GM23248 (cell line): ENCODE results near the gene RAE1. TPM values are rescaled to one million over a fixed set of nuclear protein-coding genes. Genes with fewer than 3 reads are reported as not detected.

Experiments used
- DNase-seq: peaks from one replicate; pipeline ENCODE4 v3.0.0-alpha.2; 2015
- H2AFZ ChIP-seq: fragments of 200-600 bp; sonication (generic); 2 replicates; pipeline ENCODE4 v1.6.1; 2016; ENCODE audit warnings: antibody characterized with exemption
- H3F3A ChIP-seq: fragments of 200-600 bp; sonication (generic); 2 replicates; pipeline ENCODE4 v1.6.1; 2016; ENCODE audit warnings: mild to moderate bottlenecking, antibody characterized with exemption, mixed run types; ENCODE audit not compliant: insufficient read depth
- H3K27ac ChIP-seq: fragments of 200-600 bp; sonication (generic); 2 replicates; pipeline ENCODE4 v1.5.1; 2016; ENCODE audit warnings: mild to moderate bottlenecking
- H3K27me3 ChIP-seq: fragments of 200-600 bp; sonication (generic); replicated peaks from 2 replicates; pipeline ENCODE4 v1.6.1; 2016; ENCODE audit warnings: mild to moderate bottlenecking; ENCODE audit not compliant: insufficient read depth
- H3K36me3 ChIP-seq: fragments of 200-600 bp; sonication (generic); 2 replicates; pipeline ENCODE4 v1.6.1; 2016; ENCODE audit warnings: low read depth, mild to moderate bottlenecking
- H3K4me1 ChIP-seq: fragments of 200-600 bp; sonication (generic); 2 replicates; pipeline ENCODE4 v1.6.1; 2016; ENCODE audit warnings: mild to moderate bottlenecking; ENCODE audit not compliant: insufficient read depth
- H3K4me2 ChIP-seq: fragments of 200-600 bp; sonication (generic); one replicate; pipeline ENCODE4 v1.6.1; 2016; ENCODE audit warnings: mild to moderate bottlenecking; ENCODE audit not compliant: unreplicated experiment
- H3K4me3 ChIP-seq: fragments of 200-600 bp; sonication (generic); 2 replicates; pipeline ENCODE4 v1.5.1; 2016; ENCODE audit warnings: mild to moderate bottlenecking
- H3K79me2 ChIP-seq: fragments of 200-600 bp; sonication (generic); 2 replicates; pipeline ENCODE4 v1.6.1; 2016; ENCODE audit warnings: mild to moderate bottlenecking; ENCODE audit not compliant: insufficient read depth
- H3K9ac ChIP-seq: fragments of 200-600 bp; sonication (generic); 2 replicates; pipeline ENCODE4 v1.6.1; 2016; ENCODE audit warnings: mild to moderate bottlenecking
- H3K9me2 ChIP-seq: fragments of 200-600 bp; sonication (generic); 2 replicates; pipeline ENCODE4 v1.6.1; 2016; ENCODE audit warnings: mixed run types, mild to moderate bottlenecking, moderate library complexity; ENCODE audit not compliant: insufficient read depth
- H3K9me3 ChIP-seq: fragments of 200-600 bp; sonication (generic); one replicate; pipeline ENCODE4 v1.6.1; 2017; ENCODE audit warnings: low read depth
- H4K20me1 ChIP-seq: fragments of 200-600 bp; sonication (generic); 2 replicates; pipeline ENCODE4 v1.6.0; 2016; ENCODE audit not compliant: insufficient read depth
- EZH2 ChIP-seq: fragments of 200-600 bp; sonication (generic); IDR thresholded peaks from 2 replicates; pipeline ENCODE4 v1.6.1; 2018; ENCODE audit warnings: antibody characterized with exemption, mild to moderate bottlenecking; ENCODE audit not compliant: insufficient read depth, poor library complexity, severe bottlenecking
- EZH2phosphoT487 ChIP-seq: fragments of 200-600 bp; sonication (generic); IDR thresholded peaks from 2 replicates; pipeline ENCODE4 v1.6.1; 2018; ENCODE audit warnings: antibody characterized with exemption, moderate library complexity, mild to moderate bottlenecking, low read depth; ENCODE audit not compliant: insufficient read depth
- WGBS, 2 experiments: methylation state at CpG; one replicate each; pipeline ENCODE4 v1.1.6; 2015 to 2017; ENCODE audit warnings: low lambda C conversion rate in 2 of 2, low coverage in 1 of 2; ENCODE audit errors: missing lambda C conversion rate in 2 of 2; 5-methylcytosine and 5-hydroxymethylcytosine counted together
- in situ Hi-C: fragments of 300-500 bp; cut with MboI; formaldehyde crosslinking; loops from 2 replicates; pipeline ENCODE4 v1.15.0; 2020
- polyA plus RNA-seq: library from polyadenylated mRNA; unstranded; fragments of >200 nt; fragmentation: Nextera tagmentation; extraction: Ambion mirVana; gene quantifications from 2 replicates; pipeline ENCODE4 v1.2.1, GENCODE V29; 2016
- total RNA-seq: library from RNA; depleted of rRNA; stranded (reverse); fragments of >200 nt; shearing (Covaris generic); gene quantifications from 2 replicates; pipeline ENCODE4 v1.2.3, GENCODE V29; 2014

The RAE1 gene
- total and polyA plus RNA-seq, 2 experiments from 2014 or later, result 34.7 to 54.8 TPM

DNA sequence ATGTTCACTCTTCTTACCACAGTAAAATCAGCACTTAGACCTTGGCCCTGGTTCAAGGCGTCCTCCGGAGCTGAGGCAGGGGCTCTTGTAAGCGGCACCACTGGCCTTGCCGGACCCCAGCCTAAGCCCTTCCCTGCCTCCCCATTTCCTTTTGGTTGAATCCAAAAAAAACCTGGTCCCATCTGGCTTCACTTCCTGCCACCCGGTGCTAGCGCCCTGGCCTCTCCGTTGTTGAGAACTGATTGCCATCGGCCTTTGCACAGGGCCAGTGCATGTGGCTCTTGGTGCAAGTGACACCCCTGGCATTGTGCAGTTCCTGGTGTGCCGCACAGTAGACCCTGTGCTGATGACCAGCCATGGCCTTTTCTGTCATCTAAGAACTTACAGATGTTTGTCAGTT is 21.1 kb downstream of the RAE1 start:
- Histone ChIP-seq H3K4me1 (no peaks in the 10 kb centered on the region), H3K9ac (no peak overlapping the region), H3K36me3 (peaks cover 63% of the 10 kb centered on the region), H3K9me2 (no peaks in the 10 kb centered on the region), H3K79me2 (no peaks in the 10 kb centered on the region), H3F3A (peaks cover 3% of the 10 kb centered on the region; the same call in 1 of the 2 replicates), H3K27me3 (no peaks in the 10 kb centered on the region), H3K9me3 (no peaks in the 10 kb centered on the region), H3K4me2 (no peak overlapping the region), H3K4me3 (no peak overlapping the region), H2AFZ (no peak overlapping the region), H4K20me1 (no peaks in the 10 kb centered on the region), H3K27ac (no peak overlapping the region)
- no peak for DNase-seq
- whole genome bisulfite sequencing, 2 experiments, result 78 to 81% methylated on average over 9 of the region's 9 CpGs
- in situ Hi-C loops, result no loop called here
- TF ChIP-seq EZH2 (no peak), EZH2phosphoT487 (no peak)

DNA sequence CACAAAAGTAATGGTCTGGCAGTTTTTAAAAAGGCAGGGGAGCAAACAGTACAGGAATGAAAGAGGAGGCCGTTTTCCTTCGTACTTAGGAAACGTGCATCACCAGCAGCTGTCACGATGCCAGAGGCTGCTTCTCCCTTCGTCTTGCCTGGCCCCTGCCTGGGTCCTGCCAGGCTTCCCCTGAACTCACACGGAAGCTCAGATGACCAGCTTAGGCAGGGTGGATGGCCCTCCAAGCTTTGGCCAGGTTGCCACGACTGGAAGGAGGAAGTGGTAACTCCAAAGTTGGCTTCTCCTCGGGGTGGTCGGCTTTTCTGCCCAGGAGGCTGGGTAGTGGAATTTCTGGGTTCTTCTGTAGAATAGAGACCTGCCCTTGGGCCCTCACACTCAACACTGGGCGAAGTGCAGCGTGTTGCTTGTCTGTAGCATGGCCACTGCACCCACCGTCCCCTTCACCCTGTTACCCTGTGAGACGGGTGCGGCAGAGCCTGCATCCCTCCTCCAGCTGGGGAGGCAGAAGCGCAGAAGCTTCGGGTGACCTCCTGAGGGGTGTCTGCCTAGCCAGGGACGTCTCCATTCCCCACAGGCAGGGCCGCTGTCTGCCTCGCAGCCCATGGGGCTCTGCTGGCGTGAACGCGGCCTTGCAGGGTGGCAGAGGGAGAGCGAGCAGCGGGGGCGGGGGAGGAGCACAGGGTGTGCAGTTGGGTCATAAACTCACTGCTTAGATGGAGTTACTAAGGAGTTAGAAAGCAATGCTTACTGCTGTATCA is 21.7 kb downstream of the RAE1 start:
- Histone ChIP-seq H3K27ac (no peak overlapping the region), H3K4me1 (no peaks in the 10 kb centered on the region), H2AFZ (no peak overlapping the region), H3K36me3 (peaks cover 59% of the 10 kb centered on the region), H3K27me3 (no peaks in the 10 kb centered on the region), H4K20me1 (no peaks in the 10 kb centered on the region), H3K9me3 (no peaks in the 10 kb centered on the region), H3K79me2 (no peaks in the 10 kb centered on the region), H3K9me2 (no peaks in the 10 kb centered on the region), H3K4me2 (no peak overlapping the region), H3K9ac (no peak overlapping the region), H3K4me3 (no peak overlapping the region), H3F3A (peaks cover 3% of the 10 kb centered on the region; the same call in 1 of the 2 replicates)
- no peak for TF ChIP-seq EZH2
- TF ChIP-seq EZH2phosphoT487, result no peak
- in situ Hi-C loops, result no loop called here
- 84 to 90% methylated on average over 25 of the region's 25 CpGs for WGBS, 2 experiments
- no peak for DNase-seq

DNA sequence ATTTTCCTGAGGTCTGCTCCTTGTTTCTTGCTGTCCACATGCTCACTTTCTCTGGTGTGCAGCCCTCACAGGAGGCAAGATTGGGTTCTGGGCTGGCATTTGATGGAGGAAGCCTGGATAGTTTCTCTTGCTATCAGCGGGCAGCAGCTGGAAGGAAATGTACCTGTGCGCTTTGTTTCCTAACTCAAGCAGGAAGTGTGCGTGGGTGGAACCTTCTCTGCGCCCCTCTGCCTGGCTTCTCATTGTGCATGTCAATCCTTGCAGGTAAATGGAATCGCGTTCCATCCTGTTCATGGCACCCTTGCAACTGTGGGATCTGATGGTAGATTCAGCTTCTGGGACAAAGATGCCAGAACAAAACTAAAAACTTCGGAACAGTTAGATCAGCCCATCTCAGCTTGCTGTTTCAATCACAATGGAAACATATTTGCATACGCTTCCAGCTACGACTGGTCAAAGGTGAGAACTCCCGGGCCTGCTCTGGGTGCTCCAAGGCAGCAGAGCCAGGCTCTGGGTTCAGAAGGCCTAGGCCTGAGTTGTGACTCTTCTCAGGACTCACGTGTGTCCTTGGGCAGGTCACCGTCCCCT is 23.4 kb downstream of the RAE1 start:
- Histone ChIP-seq H3F3A (peaks cover 10% of the 10 kb centered on the region; the same call in 1 of the 2 replicates), H3K9me2 (no peaks in the 10 kb centered on the region), H4K20me1 (no peaks in the 10 kb centered on the region), H3K36me3 (peaks cover 42% of the 10 kb centered on the region; the same call in 1 of the 2 replicates), H3K9me3 (no peaks in the 10 kb centered on the region), H3K4me2 (no peak overlapping the region), H2AFZ (no peak overlapping the region), H3K4me1 (no peaks in the 10 kb centered on the region), H3K9ac (no peak overlapping the region), H3K27me3 (no peaks in the 10 kb centered on the region), H3K79me2 (no peaks in the 10 kb centered on the region), H3K4me3 (no peak overlapping the region), H3K27ac (no peak overlapping the region)
- in situ Hi-C loops, result no loop called here
- TF ChIP-seq EZH2, result no peak
- TF ChIP-seq EZH2phosphoT487, result no peak
- 91 to 93% methylated on average over 12 of the region's 12 CpGs for WGBS, 2 experiments
- DNase-seq, result no peak

DNA sequence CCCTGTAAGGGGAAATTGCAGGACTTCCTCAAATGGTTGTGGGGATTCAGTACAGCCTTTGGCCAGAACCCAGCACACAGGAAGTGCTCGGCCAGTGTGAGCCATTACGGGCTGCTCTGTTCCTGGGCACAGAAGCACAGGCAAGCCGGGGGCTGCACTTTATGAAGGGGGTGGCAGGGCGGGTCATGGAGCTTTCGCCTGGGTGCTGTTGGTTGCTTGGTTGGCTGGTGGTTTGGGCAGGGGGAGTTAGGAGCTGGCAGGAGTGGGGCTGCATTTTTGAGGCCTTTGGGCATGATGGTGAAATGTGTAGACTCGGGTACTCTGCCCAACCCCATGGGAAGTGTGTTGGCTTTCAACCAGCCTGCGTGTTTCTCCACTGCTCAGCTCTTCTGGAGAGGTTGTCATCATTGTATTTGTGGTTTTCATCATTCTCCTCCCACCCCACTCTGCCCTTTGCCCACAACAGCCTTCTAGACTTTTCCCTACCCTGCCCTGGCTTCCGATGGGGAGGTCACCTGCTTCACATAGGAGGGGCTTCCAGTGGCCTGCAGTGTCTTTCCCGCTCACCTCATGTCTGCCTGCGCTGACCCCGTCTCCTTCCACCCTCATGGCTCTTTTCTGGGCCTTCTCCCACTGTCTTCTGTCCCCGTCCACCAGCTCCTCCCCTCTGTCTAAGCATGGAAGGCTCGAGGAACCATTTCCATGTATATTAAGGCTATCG is 24.0 kb downstream of the RAE1 start:
- Histone ChIP-seq H2AFZ (no peak overlapping the region), H3F3A (peaks cover 14% of the 10 kb centered on the region; the same call in 1 of the 2 replicates), H3K36me3 (peaks cover 35% of the 10 kb centered on the region; the same call in 1 of the 2 replicates), H3K79me2 (no peaks in the 10 kb centered on the region), H4K20me1 (no peaks in the 10 kb centered on the region), H3K9me2 (no peaks in the 10 kb centered on the region), H3K9ac (no peak overlapping the region), H3K4me2 (no peak overlapping the region), H3K9me3 (no peaks in the 10 kb centered on the region), H3K27me3 (no peaks in the 10 kb centered on the region), H3K4me1 (no peaks in the 10 kb centered on the region), H3K27ac (no peak overlapping the region), H3K4me3 (no peak overlapping the region)
- DNase-seq, result no peak
- in situ Hi-C loops, result no loop called here
- TF ChIP-seq EZH2, result no peak
- TF ChIP-seq EZH2phosphoT487, result no peak
- WGBS, 2 experiments, result 86% methylated on average over 14 of the region's 14 CpGs
